Activated CD4-positive, CD25-positive, alpha-beta regulatory T cell (primary cell): Measurements from ENCODE around the gene LRRC70.

ENCODE experiments used
- DNase-seq, 4 experiments: peaks; one replicate each; lab custom pipeline; 2025; lab: John Stamatoyannopoulos, UW

LRRC70 gene

GRCh38 chr5:62574599-62574998 is 4.0 kb upstream of the LRRC70 start:
- no peak for DNase-seq

GRCh38 chr5:62575066-62575465 is 3.6 kb upstream of the LRRC70 start:
- no peak for DNase-seq

GRCh38 chr5:62575489-62575888 is 3.1 kb upstream of the LRRC70 start:
- no peak for DNase-seq

- no peak for DNase-seq
Measured at GRCh38 chr5:62576570-62577170, 1.9 kb upstream of the LRRC70 start.

GRCh38 chr5:62577488-62577887 is 1.1 kb upstream of the LRRC70 start:
- no peak for DNase-seq

- DNase-seq: no peak
Measured at GRCh38 chr5:62579761-62580160, 1.1 kb downstream of the LRRC70 start.

GRCh38 chr5:62581836-62582597 is 3.4 kb downstream of the LRRC70 start:
- no peak for DNase-seq

- DNase-seq: no peak
Measured at GRCh38 chr5:62584391-62584790, 5.8 kb downstream of the LRRC70 start.

- no peak for DNase-seq
Measured at GRCh38 chr5:62585306-62585705, 6.7 kb downstream of the LRRC70 start.

- no peak for DNase-seq
Measured at GRCh38 chr5:62585751-62586150, 7.1 kb downstream of the LRRC70 start.

GRCh38 chr5:62587737-62588136 is 9.1 kb downstream of the LRRC70 start:
- no peak for DNase-seq

GRCh38 chr5:62588668-62589067 is 10.0 kb downstream of the LRRC70 start:
- no peak for DNase-seq

GRCh38 chr5:62589504-62589903 is 10.9 kb downstream of the LRRC70 start:
- DNase-seq: no peak

- DNase-seq: no peak
Measured at GRCh38 chr5:62590387-62590786, 11.8 kb downstream of the LRRC70 start.

- DNase-seq: no peak
Measured at GRCh38 chr5:62592558-62592957, 13.9 kb downstream of the LRRC70 start.

GRCh38 chr5:62593331-62593730 is 14.7 kb downstream of the LRRC70 start:
- no peak for DNase-seq

- DNase-seq: no peak
Measured at GRCh38 chr5:62594364-62594984, 15.9 kb downstream of the LRRC70 start.

GRCh38 chr5:62596096-62596495 is 17.5 kb downstream of the LRRC70 start:
- DNase-seq: no peak

- no peak for DNase-seq
Measured at GRCh38 chr5:62596691-62597090, 18.1 kb downstream of the LRRC70 start.

- no peak for DNase-seq
Measured at GRCh38 chr5:62597314-62597713, 18.7 kb downstream of the LRRC70 start.

GRCh38 chr5:62600560-62601252 is 22.1 kb downstream of the LRRC70 start:
- DNase-seq: no peak

- DNase-seq: no peak
Measured at GRCh38 chr5:62603934-62604333, 25.3 kb downstream of the LRRC70 start.

- no peak for DNase-seq
Measured at GRCh38 chr5:62605638-62606037, 27.0 kb downstream of the LRRC70 start.
